MM.1S (cell line): ENCODE data around the gene ANKRD13A.
"Not testable (repeated sequence)": the region's sequence is repeated elsewhere in the genome, so short reads cannot be mapped to it uniquely, and the experiment has no call there.

ENCODE experiments used
- DNase-seq: peaks from one replicate; pipeline ENCODE4 v3.0.0-alpha.2; 2015
- H2AFZ ChIP-seq: fragments of 300-600 bp; sonication (generic); 2 replicates; pipeline ENCODE4 v1.6.0; 2016; ENCODE audit warnings: antibody characterized with exemption, low read length
- H3F3A ChIP-seq: fragments of 300-600 bp; sonication (generic); 2 replicates; pipeline ENCODE4 v1.6.1; 2016; ENCODE audit warnings: mild to moderate bottlenecking, antibody characterized with exemption, low read length, moderate library complexity, mixed read lengths; ENCODE audit not compliant: insufficient read depth
- H3K27ac ChIP-seq: fragments of 300-600 bp; sonication (generic); 2 replicates; pipeline ENCODE4 v1.5.1; 2016; ENCODE audit warnings: mild to moderate bottlenecking, low read length
- H3K27me3 ChIP-seq: fragments of 300-600 bp; sonication (generic); replicated peaks from 2 replicates; pipeline ENCODE4 v1.6.0; 2016; ENCODE audit warnings: low read length; ENCODE audit not compliant: insufficient read depth
- H3K36me3 ChIP-seq: fragments of 300-600 bp; sonication (generic); replicated peaks from 2 replicates; pipeline ENCODE4 v1.6.1; 2016; ENCODE audit warnings: mild to moderate bottlenecking, low read length, mixed read lengths; ENCODE audit not compliant: insufficient read depth
- H3K4me1 ChIP-seq: fragments of 300-600 bp; sonication (generic); 2 replicates; pipeline ENCODE4 v1.6.1; 2016; ENCODE audit warnings: low read length, mixed read lengths
- H3K4me2 ChIP-seq: fragments of 300-600 bp; sonication (generic); 2 replicates; pipeline ENCODE4 v1.6.0; 2016; ENCODE audit warnings: low read depth, low read length
- H3K4me3 ChIP-seq: fragments of 300-600 bp; sonication (generic); 2 replicates; pipeline ENCODE4 v1.5.1; 2016; ENCODE audit warnings: low read length, mixed read lengths
- H3K79me2 ChIP-seq: fragments of 300-600 bp; sonication (generic); 2 replicates; pipeline ENCODE4 v1.6.1; 2016; ENCODE audit warnings: mixed run types, low read length, mixed read lengths
- H3K9ac ChIP-seq: fragments of 300-600 bp; sonication (generic); 2 replicates; pipeline ENCODE4 v1.6.1; 2016; ENCODE audit warnings: low read length, mixed read lengths
- H3K9me2 ChIP-seq: fragments of 300-600 bp; sonication (generic); replicated peaks from 2 replicates; pipeline ENCODE4 v1.6.1; 2016; ENCODE audit warnings: mild to moderate bottlenecking, low read length, mixed read lengths; ENCODE audit not compliant: insufficient read depth
- H3K9me3 ChIP-seq: fragments of 300-600 bp; sonication (generic); replicated peaks from 2 replicates; pipeline ENCODE4 v1.6.1; 2016; ENCODE audit warnings: mild to moderate bottlenecking, low read length, mixed read lengths; ENCODE audit not compliant: insufficient read depth
- H4K20me1 ChIP-seq: fragments of 300-600 bp; sonication (generic); 2 replicates; pipeline ENCODE4 v1.6.1; 2016; ENCODE audit warnings: mild to moderate bottlenecking, low read length, moderate library complexity, mixed read lengths; ENCODE audit not compliant: insufficient read depth
- EZH2 ChIP-seq: fragments of 300-600 bp; sonication (generic); optimal IDR thresholded peaks from 2 replicates; pipeline ENCODE3; 2017; ENCODE audit warnings: low read depth, mild to moderate bottlenecking, antibody characterized with exemption, low read length, mixed read lengths
- EZH2phosphoT487 ChIP-seq: fragments of 300-600 bp; sonication (generic); IDR thresholded peaks from 2 replicates; pipeline ENCODE4 v1.6.1; 2018; ENCODE audit warnings: antibody characterized with exemption, low read length
- TF ChIP-seq, protein P1 (sequence below): fragments of 300-600 bp; sonication (generic); IDR thresholded peaks from 2 replicates; pipeline ENCODE4 v1.5.1; 2016; ENCODE audit warnings: antibody characterized with exemption, low read length, mixed read lengths

ANKRD13A gene

DNA sequence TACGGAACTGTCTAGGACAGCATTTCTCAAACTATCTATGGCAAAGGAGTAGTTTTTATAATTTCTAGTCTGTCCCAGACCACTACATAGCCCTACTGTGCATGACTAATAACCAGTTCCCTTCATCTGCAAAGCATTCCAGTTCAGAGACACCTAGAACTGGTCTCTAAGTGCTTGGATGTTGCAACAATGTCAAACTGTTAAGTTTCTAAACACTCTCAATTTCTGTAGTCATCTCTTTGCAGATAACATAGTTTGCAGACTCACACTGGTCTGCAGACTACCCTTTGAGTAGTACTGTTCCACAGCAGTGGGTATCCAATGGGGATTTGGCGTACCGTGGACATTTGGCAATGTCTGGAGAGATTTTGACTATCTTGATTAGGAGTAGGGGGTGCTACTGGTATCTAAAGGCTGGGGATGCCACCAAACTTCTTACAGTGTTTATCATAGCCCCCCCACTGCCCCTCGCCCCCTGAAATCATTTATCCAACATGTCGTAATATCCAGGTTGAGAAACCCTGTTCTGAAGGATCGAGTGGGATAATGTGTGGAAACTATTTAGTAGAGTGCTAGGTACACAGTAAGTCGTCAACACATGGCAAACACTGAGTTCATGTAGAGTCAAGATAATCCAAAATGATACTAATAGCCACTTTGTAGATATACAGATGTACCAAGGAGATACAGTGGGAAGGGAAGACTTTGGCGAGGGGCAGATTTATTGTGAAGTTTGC, 47.4 kb downstream of the ANKRD13A start:
- no peak overlapping the region for H2AFZ ChIP-seq
- H3F3A ChIP-seq, result no peaks in the 10 kb centered on the region; the same call in 1 of the 2 replicates
- H3K27me3 ChIP-seq, result no peaks in the 10 kb centered on the region
- H3K36me3 ChIP-seq, result no peaks in the 10 kb centered on the region
- no peak overlapping the region for H3K4me3 ChIP-seq
- peaks cover 20% of the 10 kb centered on the region for H3K79me2 ChIP-seq
- H4K20me1 ChIP-seq, result no peaks in the 10 kb centered on the region
- H3K4me2 ChIP-seq, result no peak overlapping the region
- H3K27ac ChIP-seq, result no peak overlapping the region
- no peaks in the 10 kb centered on the region for H3K9me2 ChIP-seq
- DNase-seq, result no peak
- no peak overlapping the region for H3K9ac ChIP-seq
- H3K4me1 ChIP-seq, result no peaks in the 10 kb centered on the region
- no peaks in the 10 kb centered on the region for H3K9me3 ChIP-seq
- TF ChIP-seq, protein P1, sequence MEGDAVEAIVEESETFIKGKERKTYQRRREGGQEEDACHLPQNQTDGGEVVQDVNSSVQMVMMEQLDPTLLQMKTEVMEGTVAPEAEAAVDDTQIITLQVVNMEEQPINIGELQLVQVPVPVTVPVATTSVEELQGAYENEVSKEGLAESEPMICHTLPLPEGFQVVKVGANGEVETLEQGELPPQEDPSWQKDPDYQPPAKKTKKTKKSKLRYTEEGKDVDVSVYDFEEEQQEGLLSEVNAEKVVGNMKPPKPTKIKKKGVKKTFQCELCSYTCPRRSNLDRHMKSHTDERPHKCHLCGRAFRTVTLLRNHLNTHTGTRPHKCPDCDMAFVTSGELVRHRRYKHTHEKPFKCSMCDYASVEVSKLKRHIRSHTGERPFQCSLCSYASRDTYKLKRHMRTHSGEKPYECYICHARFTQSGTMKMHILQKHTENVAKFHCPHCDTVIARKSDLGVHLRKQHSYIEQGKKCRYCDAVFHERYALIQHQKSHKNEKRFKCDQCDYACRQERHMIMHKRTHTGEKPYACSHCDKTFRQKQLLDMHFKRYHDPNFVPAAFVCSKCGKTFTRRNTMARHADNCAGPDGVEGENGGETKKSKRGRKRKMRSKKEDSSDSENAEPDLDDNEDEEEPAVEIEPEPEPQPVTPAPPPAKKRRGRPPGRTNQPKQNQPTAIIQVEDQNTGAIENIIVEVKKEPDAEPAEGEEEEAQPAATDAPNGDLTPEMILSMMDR, result no peak
- TF ChIP-seq EZH2 (no peak), EZH2phosphoT487 (no peak)

DNA sequence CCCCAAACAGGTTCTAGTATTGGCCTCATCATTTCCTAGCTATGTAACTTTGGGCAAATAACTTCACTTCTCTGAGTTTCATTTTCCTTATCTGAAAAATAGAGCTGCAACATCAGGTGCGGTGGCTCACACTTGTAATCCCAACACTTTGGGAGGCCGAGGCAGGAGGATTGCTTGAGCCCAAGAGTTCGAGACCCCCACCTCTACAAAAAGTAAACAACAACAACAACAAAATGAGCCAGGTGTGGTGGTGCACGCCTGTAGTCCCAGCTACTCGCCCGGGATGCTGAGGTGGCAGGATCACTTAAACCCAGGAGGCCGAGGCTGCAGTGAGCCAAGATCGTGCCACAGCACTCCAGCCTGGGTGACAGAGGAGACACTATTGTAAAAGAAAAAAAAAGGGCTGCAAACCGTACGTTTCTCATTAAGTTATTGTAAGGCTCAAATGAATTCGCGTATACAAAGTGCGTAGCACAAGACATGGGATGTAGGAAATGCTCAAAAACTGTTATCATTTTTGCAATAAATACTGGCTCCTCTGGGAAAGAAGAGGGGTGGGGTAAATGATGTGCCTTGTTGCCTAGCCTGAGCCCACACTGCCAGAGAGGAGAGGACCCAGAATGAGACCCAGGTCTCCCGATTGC, 48.2 kb downstream of the ANKRD13A start:
- H3K4me1 ChIP-seq, result no peaks in the 10 kb centered on the region
- no peaks in the 10 kb centered on the region for H3K9me2 ChIP-seq
- no peaks in the 10 kb centered on the region; the same call in 1 of the 2 replicates for H3F3A ChIP-seq
- H3K27ac ChIP-seq, result no peak overlapping the region
- H3K79me2 ChIP-seq, result peaks cover 20% of the 10 kb centered on the region
- H2AFZ ChIP-seq, result no peak overlapping the region
- no peaks in the 10 kb centered on the region for H3K9me3 ChIP-seq
- H4K20me1 ChIP-seq, result no peaks in the 10 kb centered on the region
- H3K4me2 ChIP-seq, result peak overlapping the region; percentile 50; the same call in 1 of the 2 replicates
- H3K4me3 ChIP-seq, result peak overlapping the region; percentile 78
- H3K36me3 ChIP-seq, result no peaks in the 10 kb centered on the region
- no peak for DNase-seq
- peak overlapping the region; percentile 64; the same call in 1 of the 2 replicates for H3K9ac ChIP-seq
- TF ChIP-seq, protein P1, result no peak
- TF ChIP-seq EZH2phosphoT487 (no peak), EZH2 (no peak)
- no peaks in the 10 kb centered on the region for H3K27me3 ChIP-seq

DNA sequence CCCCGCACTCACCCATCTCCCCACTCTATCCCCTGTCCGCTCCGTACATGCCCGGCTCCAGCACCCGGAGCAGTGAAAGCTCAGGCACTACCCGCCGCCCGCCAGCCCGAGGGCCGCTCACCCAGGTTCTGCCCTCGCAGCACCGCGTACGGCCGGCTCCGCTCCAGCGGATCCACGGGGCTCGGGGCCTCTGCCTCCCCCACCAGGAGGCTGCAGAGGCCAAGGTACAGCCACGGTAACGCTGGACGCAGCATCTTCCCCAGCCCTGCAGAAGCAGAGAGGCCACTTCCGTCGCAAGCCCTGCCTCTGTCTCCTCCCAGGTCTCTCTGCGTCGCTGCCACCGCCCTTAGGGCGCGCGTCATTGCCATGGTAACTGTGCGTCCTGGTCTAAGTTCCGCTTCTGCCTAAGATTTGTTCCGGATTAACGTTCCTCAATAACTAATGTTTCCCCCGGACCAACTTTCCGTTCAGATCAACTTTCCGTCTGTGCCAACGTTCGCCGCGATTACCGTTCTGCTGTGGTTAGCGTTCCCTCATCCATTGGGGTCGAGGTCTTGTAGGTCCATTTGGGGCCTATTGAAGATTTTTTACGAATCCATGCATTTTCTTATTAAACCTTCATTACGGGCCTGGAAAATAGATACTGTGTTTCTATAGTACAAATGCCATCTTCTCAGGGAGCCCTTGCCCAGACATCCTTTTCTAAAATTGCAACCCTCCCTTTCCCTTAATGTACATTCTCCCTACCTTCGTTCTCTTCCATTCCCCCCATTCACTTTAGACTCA, 49.2 kb downstream of the ANKRD13A start, which contains the start of gene C12orf76:
Gene C12orf76, minus strand, starts transcription at position 281 of the 786 bp plus-strand sequence. Its CDS starts 27 bp downstream, at position 254.
- no peaks in the 10 kb centered on the region for H3K27me3 ChIP-seq
- TF ChIP-seq EZH2, result no peak
- TF ChIP-seq, protein P1, result peak; percentile 12; the same call in 1 of the 2 replicates
- TF ChIP-seq EZH2phosphoT487, result no peak
- H4K20me1 ChIP-seq, result no peaks in the 10 kb centered on the region
- no peaks in the 10 kb centered on the region for H3K36me3 ChIP-seq
- peak within 1 kb of the TSS; percentile 78 for H3K4me3 ChIP-seq
- peak; percentile 93 for DNase-seq
- H3K9me3 ChIP-seq, result no peaks in the 10 kb centered on the region
- peaks cover 20% of the 10 kb centered on the region for H3K79me2 ChIP-seq
- peak within 1 kb of the TSS; percentile 80 for H2AFZ ChIP-seq
- no peaks in the 10 kb centered on the region for H3K9me2 ChIP-seq
- no peaks in the 10 kb centered on the region; the same call in 1 of the 2 replicates for H3F3A ChIP-seq
- H3K4me2 ChIP-seq, result peak within 1 kb of the TSS; percentile 83
- H3K4me1 ChIP-seq, result no peaks in the 10 kb centered on the region
- peak within 1 kb of the TSS; percentile 91 for H3K27ac ChIP-seq
- peak within 1 kb of the TSS; percentile 71 for H3K9ac ChIP-seq

DNA sequence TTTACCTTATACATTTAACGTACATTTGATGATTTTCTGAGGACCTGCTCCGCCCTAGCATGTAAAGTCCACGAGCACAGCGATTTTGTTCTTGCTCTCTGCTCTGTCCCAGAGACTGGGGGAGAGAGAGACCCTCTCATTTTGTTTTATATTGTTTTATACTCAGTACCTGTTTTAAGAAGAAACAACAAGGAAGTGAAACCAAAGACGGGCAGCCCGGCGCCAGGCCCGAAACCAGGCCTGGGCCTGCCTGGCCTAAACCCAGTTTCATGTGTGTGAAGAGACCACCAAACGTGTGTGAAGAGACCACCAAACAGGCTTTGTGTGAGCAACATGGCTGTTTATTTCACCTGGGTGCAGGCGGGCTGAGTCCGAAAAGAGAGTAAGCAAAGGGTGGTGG, 49.8 kb downstream of the ANKRD13A start:
- Histone ChIP-seq H3K27ac (peak overlapping the region; percentile 91), H2AFZ (peak overlapping the region; percentile 80), H3K4me3 (peak overlapping the region; percentile 78), H3K9ac (peak overlapping the region; percentile 71), H3K79me2 (peaks cover 20% of the 10 kb centered on the region), H3K4me2 (peak overlapping the region; percentile 83)
- H3F3A ChIP-seq, H3K27me3 ChIP-seq, H3K9me3 ChIP-seq, H3K4me1 ChIP-seq, H3K9me2 ChIP-seq, H4K20me1 ChIP-seq, H3K36me3 ChIP-seq: not testable (repeated sequence)
- DNase-seq, result peak; percentile 27

DNA sequence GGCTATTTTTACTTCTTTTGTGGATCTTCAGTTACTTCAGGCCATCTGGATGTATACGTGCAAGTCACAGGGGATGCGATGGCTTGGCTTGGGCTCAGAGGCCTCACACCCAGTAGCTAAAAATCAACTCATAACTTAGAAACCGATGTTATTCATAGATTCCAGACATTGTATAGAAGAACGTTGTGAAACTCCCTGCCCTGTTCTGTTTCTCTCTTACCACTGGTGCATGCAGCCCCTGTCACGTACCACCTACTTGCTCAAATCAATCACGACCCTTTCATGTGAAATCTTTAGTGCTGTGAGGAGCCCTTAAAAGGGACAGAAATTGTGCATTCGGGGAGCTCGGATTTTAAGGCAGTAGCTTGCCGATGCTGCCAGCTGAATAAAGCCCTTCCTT, 50.4 kb downstream of the ANKRD13A start:
- H3K36me3 ChIP-seq, H3K9me3 ChIP-seq, H4K20me1 ChIP-seq, H3K9me2 ChIP-seq, H3K4me3 ChIP-seq, H2AFZ ChIP-seq, H3K9ac ChIP-seq, H3K4me1 ChIP-seq, DNase-seq, H3F3A ChIP-seq, H3K27me3 ChIP-seq, H3K4me2 ChIP-seq: not testable (repeated sequence)
- Histone ChIP-seq H3K27ac (peak overlapping the region; percentile 91; the same call in 1 of the 2 replicates), H3K79me2 (peaks cover 20% of the 10 kb centered on the region)
